ENCODE data around the gene INTS1.

Gene INTS1

GRCh38 chr7:1438208-1438607 lies 66.0 kb downstream of the INTS1 start:
- TF ChIP-seq TCF12 (IDR thresholded peaks at IDR 0.05; ENCODE audit: low read depth): no peak
- TF ChIP-seq, protein P1, sequence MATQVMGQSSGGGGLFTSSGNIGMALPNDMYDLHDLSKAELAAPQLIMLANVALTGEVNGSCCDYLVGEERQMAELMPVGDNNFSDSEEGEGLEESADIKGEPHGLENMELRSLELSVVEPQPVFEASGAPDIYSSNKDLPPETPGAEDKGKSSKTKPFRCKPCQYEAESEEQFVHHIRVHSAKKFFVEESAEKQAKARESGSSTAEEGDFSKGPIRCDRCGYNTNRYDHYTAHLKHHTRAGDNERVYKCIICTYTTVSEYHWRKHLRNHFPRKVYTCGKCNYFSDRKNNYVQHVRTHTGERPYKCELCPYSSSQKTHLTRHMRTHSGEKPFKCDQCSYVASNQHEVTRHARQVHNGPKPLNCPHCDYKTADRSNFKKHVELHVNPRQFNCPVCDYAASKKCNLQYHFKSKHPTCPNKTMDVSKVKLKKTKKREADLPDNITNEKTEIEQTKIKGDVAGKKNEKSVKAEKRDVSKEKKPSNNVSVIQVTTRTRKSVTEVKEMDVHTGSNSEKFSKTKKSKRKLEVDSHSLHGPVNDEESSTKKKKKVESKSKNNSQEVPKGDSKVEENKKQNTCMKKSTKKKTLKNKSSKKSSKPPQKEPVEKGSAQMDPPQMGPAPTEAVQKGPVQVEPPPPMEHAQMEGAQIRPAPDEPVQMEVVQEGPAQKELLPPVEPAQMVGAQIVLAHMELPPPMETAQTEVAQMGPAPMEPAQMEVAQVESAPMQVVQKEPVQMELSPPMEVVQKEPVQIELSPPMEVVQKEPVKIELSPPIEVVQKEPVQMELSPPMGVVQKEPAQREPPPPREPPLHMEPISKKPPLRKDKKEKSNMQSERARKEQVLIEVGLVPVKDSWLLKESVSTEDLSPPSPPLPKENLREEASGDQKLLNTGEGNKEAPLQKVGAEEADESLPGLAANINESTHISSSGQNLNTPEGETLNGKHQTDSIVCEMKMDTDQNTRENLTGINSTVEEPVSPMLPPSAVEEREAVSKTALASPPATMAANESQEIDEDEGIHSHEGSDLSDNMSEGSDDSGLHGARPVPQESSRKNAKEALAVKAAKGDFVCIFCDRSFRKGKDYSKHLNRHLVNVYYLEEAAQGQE (IDR thresholded peaks at IDR 0.05; ENCODE audit: low read depth): no peak
- TF ChIP-seq, protein P2, sequence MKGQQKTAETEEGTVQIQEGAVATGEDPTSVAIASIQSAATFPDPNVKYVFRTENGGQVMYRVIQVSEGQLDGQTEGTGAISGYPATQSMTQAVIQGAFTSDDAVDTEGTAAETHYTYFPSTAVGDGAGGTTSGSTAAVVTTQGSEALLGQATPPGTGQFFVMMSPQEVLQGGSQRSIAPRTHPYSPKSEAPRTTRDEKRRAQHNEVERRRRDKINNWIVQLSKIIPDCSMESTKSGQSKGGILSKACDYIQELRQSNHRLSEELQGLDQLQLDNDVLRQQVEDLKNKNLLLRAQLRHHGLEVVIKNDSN (IDR thresholded peaks at IDR 0.05): no peak
- no peak for TF ChIP-seq NFIC (IDR thresholded peaks at IDR 0.05)
- TF ChIP-seq CREB1 (IDR thresholded peaks at IDR 0.05; ENCODE audit: low read depth): no peak
- no peak for TF ChIP-seq EP300 (IDR thresholded peaks at IDR 0.05; ENCODE audit: borderline replicate concordance)
- TF ChIP-seq RAD21 (IDR thresholded peaks at IDR 0.05; ENCODE audit: low read depth): no peak
- TF ChIP-seq MAX (IDR thresholded peaks at IDR 0.05): no peak
- no peak for TF ChIP-seq CEBPB (IDR thresholded peaks at IDR 0.05)
- no peak for TF ChIP-seq YY1 (IDR thresholded peaks at IDR 0.05; ENCODE audit: low read depth)
- TF ChIP-seq EGR1 (IDR thresholded peaks at IDR 0.05): no peak
- TF ChIP-seq FOXM1 (IDR thresholded peaks at IDR 0.05; ENCODE audit: borderline replicate concordance, low read depth): no peak
- TF ChIP-seq TEAD4 (IDR thresholded peaks at IDR 0.05): no peak
- TF ChIP-seq TAF1 (IDR thresholded peaks at IDR 0.05; ENCODE audit: low read depth): no peak
- TF ChIP-seq ZBTB7A (IDR thresholded peaks at IDR 0.05; ENCODE audit: low read depth): no peak

- no peak for TF ChIP-seq RAD21 (IDR thresholded peaks at IDR 0.05; ENCODE audit: low read depth)
- TF ChIP-seq, protein P2 (IDR thresholded peaks at IDR 0.05): no peak
- no peak for TF ChIP-seq TAF1 (IDR thresholded peaks at IDR 0.05; ENCODE audit: low read depth)
- no peak for TF ChIP-seq EP300 (IDR thresholded peaks at IDR 0.05; ENCODE audit: borderline replicate concordance)
- TF ChIP-seq, protein P1 (IDR thresholded peaks at IDR 0.05; ENCODE audit: low read depth): no peak
- no peak for TF ChIP-seq TEAD4 (IDR thresholded peaks at IDR 0.05)
- no peak for TF ChIP-seq TCF12 (IDR thresholded peaks at IDR 0.05; ENCODE audit: low read depth)
- no peak for TF ChIP-seq NFIC (IDR thresholded peaks at IDR 0.05)
- no peak for TF ChIP-seq CEBPB (IDR thresholded peaks at IDR 0.05)
- no peak for TF ChIP-seq EGR1 (IDR thresholded peaks at IDR 0.05)
These were observed 66.9 kb downstream of the INTS1 start for GRCh38 chr7:1437155-1437880.

- TF ChIP-seq EP300 (IDR thresholded peaks at IDR 0.05; ENCODE audit: borderline replicate concordance): no peak
- TF ChIP-seq TEAD4 (IDR thresholded peaks at IDR 0.05): no peak
- TF ChIP-seq FOXM1 (IDR thresholded peaks at IDR 0.05; ENCODE audit: borderline replicate concordance, low read depth): no peak
- TF ChIP-seq RAD21 (IDR thresholded peaks at IDR 0.05; ENCODE audit: low read depth): no peak
- TF ChIP-seq MAX (IDR thresholded peaks at IDR 0.05): no peak
- TF ChIP-seq TCF12 (IDR thresholded peaks at IDR 0.05; ENCODE audit: low read depth): no peak
- TF ChIP-seq, protein P2 (IDR thresholded peaks at IDR 0.05): no peak
- TF ChIP-seq TAF1 (IDR thresholded peaks at IDR 0.05; ENCODE audit: low read depth): no peak
- TF ChIP-seq ZBTB7A (IDR thresholded peaks at IDR 0.05; ENCODE audit: low read depth): no peak
- TF ChIP-seq, protein P1 (IDR thresholded peaks at IDR 0.05; ENCODE audit: low read depth): no peak
- TF ChIP-seq CREB1 (IDR thresholded peaks at IDR 0.05; ENCODE audit: low read depth): no peak
- no peak for TF ChIP-seq CEBPB (IDR thresholded peaks at IDR 0.05)
- TF ChIP-seq NFIC (IDR thresholded peaks at IDR 0.05): no peak
- no peak for TF ChIP-seq EGR1 (IDR thresholded peaks at IDR 0.05)
- no peak for TF ChIP-seq YY1 (IDR thresholded peaks at IDR 0.05; ENCODE audit: low read depth)
These were observed 67.6 kb downstream of the INTS1 start for GRCh38 chr7:1436608-1437007.
